ENCODE data around the gene ELSPBP1. TPM values are rescaled to one million over a fixed set of nuclear protein-coding genes. Genes with fewer than 3 reads are reported as not detected.

ELSPBP1 gene
- total and polyA plus RNA-seq, 11 donors = not detected

DNA sequence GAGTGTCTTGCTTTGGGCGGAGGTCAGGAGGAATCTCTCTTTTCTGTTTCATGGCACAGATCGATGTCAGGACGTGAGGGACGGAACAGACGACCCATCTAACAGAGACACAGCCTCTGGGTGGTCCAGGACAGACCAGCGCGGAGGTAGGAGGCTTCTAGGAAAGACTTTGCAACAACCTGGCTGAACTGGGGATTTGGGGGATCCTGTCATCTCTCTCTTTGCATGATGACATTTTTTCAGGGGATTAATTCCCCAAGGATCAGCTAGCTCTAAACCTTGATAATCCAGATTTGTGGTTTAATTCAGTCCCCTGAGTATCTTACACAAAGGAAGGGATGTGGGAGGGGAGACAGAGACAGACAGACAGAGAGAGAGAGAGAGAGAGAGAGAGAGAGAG lies 35.0 kb downstream of the ELSPBP1 start:
- intact Hi-C loops (cut with DNase I) = no loop called here
- Histone ChIP-seq H3K4me3 (no peak overlapping the region), H3K36me3 (no peaks in the 10 kb centered on the region), H3K27me3 (peaks cover 0 to 27% (median 3%) of the 10 kb centered on the region in 9 donors), H3K4me1 (no peaks in the 10 kb centered on the region), H3K9me3 (no peaks in the 10 kb centered on the region), H3K27ac (no peak overlapping the region)
- ATAC-seq (no peak), DNase-seq (no peak)
- WGBS, 4 donors = 72 to 78% (median 73%) methylated on average over 7 of the region's 7 CpGs
- no peak for TF ChIP-seq POLR2A (IDR thresholded peaks at IDR 0.05)
- TF ChIP-seq, protein P1, sequence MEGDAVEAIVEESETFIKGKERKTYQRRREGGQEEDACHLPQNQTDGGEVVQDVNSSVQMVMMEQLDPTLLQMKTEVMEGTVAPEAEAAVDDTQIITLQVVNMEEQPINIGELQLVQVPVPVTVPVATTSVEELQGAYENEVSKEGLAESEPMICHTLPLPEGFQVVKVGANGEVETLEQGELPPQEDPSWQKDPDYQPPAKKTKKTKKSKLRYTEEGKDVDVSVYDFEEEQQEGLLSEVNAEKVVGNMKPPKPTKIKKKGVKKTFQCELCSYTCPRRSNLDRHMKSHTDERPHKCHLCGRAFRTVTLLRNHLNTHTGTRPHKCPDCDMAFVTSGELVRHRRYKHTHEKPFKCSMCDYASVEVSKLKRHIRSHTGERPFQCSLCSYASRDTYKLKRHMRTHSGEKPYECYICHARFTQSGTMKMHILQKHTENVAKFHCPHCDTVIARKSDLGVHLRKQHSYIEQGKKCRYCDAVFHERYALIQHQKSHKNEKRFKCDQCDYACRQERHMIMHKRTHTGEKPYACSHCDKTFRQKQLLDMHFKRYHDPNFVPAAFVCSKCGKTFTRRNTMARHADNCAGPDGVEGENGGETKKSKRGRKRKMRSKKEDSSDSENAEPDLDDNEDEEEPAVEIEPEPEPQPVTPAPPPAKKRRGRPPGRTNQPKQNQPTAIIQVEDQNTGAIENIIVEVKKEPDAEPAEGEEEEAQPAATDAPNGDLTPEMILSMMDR (IDR thresholded peaks at IDR 0.05) = no peak

DNA sequence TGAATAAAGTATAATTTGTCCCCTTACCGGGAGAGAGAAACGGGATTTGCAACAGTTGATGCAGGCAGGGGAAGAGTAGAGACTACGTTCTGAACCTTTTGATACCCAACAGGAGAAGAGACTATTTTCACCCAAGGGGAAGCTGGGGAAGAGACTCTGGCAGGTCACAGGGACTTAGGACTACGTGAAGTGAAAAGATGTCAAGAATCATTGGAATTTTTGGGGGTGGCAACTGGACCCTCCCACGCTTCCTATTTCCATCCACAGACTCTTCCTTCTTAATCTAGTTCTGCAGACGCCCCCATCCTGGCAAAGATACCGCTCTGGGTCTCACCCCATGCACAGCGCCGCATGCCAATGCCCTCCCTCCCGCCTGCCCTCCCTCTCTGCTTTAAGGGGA lies 35.6 kb downstream of the ELSPBP1 start:
- Histone ChIP-seq H3K4me3 (no peak overlapping the region), H3K27ac (no peak overlapping the region), H3K27me3 (peaks cover 0 to 25% (median 3%) of the 10 kb centered on the region in 9 donors), H3K36me3 (no peaks in the 10 kb centered on the region), H3K4me1 (no peaks in the 10 kb centered on the region), H3K9me3 (no peaks in the 10 kb centered on the region)
- DNase-seq (no peak), ATAC-seq (no peak)
- 58 to 64% (median 60%) methylated on average over 10 of the region's 10 CpGs for WGBS, 4 donors
- TF ChIP-seq, protein P1 (IDR thresholded peaks at IDR 0.05) = no peak
- no peak for TF ChIP-seq POLR2A (IDR thresholded peaks at IDR 0.05)
- intact Hi-C loops (cut with DNase I) = no loop called here

DNA sequence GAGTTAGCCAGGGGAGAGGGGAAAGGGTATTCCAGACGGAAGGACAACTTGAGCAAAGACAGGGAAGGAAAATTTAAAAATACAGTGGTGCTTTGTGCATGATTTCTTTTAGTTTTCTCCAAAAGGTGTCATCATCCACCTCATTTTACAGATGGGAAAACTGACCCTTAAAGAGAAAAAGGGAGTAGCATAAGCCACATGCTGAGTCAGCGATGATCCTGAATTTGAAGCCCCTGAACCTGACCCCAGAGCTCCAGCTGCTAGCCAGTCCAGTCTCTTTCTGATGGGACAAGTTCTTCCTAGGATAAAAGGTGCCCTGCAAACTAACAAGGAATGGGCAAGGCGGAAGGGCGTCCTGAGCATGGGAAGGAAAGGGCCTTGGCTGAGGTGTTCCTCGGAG lies 39.2 kb downstream of the ELSPBP1 start:
- DNase-seq (no peak), ATAC-seq (no peak)
- TF ChIP-seq, protein P1 (IDR thresholded peaks at IDR 0.05) = no peak
- TF ChIP-seq POLR2A (IDR thresholded peaks at IDR 0.05) = no peak
- no peak overlapping the region for H3K27ac ChIP-seq
- WGBS, 4 donors = 62 to 81% (median 73%) methylated on average over 5 of the region's 5 CpGs
- no peaks in the 10 kb centered on the region for H3K36me3 ChIP-seq
- peaks cover 0 to 25% (median 3%) of the 10 kb centered on the region in 9 donors for H3K27me3 ChIP-seq
- H3K9me3 ChIP-seq = peaks cover 0 to 22% (median 10%) of the 10 kb centered on the region in 12 donors
- intact Hi-C loops (cut with DNase I) = no loop called here
- no peaks in the 10 kb centered on the region for H3K4me1 ChIP-seq
- no peak overlapping the region for H3K4me3 ChIP-seq

DNA sequence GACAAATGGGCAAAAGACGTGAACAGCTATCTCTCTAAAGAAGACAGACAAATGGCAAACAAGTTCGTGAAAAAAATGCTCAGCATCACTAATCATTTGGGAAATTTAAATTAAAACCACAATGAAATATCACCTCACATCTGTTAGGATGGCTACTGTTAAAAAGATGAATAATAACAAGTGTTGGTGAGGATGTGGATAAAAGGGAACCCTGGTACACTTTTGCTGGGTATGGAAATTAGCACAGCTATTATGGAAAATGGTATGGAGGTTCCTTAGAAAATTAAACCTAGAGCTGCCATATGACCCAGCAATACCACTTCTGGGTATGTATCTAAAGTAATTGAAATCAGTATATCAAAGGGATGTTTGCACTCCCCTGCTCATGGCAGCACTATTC lies 42.3 kb downstream of the ELSPBP1 start:
- no peaks in the 10 kb centered on the region for H3K36me3 ChIP-seq
- H3K9me3 ChIP-seq = peaks cover 0 to 22% (median 10%) of the 10 kb centered on the region in 12 donors
- intact Hi-C loops (cut with DNase I) = no loop called here
- no peak for ATAC-seq
- H3K27ac ChIP-seq = no peak overlapping the region
- peaks cover 0 to 12% (median 2%) of the 10 kb centered on the region in 9 donors for H3K27me3 ChIP-seq
- DNase-seq = no peak
- no peak overlapping the region for H3K4me3 ChIP-seq
- no peaks in the 10 kb centered on the region for H3K4me1 ChIP-seq
- WGBS, 4 donors = 86 to 92% (median 89%) methylated on average over 2 of the region's 2 CpGs
- TF ChIP-seq, protein P1 (IDR thresholded peaks at IDR 0.05) = no peak
- no peak for TF ChIP-seq POLR2A (IDR thresholded peaks at IDR 0.05)
